RWPE2 (cell line): ENCODE measurements around the gene CKS2.
"Not testable (repeated sequence)": the region's sequence is repeated elsewhere in the genome, so short reads cannot be mapped to it uniquely, and the experiment has no call there.

Source experiments
- ATAC-seq: fragments of 200-7000 bp; cut with Tn5 transposase; 3 replicates; pipeline ENCODE4 v1.9.1; 2021; ENCODE audit warnings: low read depth
- DNase-seq: peaks from one replicate; pipeline ENCODE4 v3.0.0-alpha.2; 2020; ENCODE audit warnings: low spot score
- H3K27ac ChIP-seq: fragments of 450-650 bp; 2 replicates; pipeline ENCODE4 v1.5.1; 2017; ENCODE audit warnings: mild to moderate bottlenecking; ENCODE audit not compliant: poor library complexity, severe bottlenecking
- H3K27me3 ChIP-seq: fragments of 250-450 bp; sonication (Bioruptor Pico); 2 replicates; pipeline ENCODE4 v1.5.1; 2021; ENCODE audit warnings: mild to moderate bottlenecking, moderate library complexity; ENCODE audit not compliant: insufficient read depth, poor library complexity, severe bottlenecking
- H3K36me3 ChIP-seq: fragments of 250-450 bp; sonication (Bioruptor Pico); 2 replicates; pipeline ENCODE4 v1.5.1; 2020; ENCODE audit warnings: low read depth, mild to moderate bottlenecking, moderate library complexity
- H3K4me1 ChIP-seq: fragments of 250-450 bp; sonication (Bioruptor Pico); 2 replicates; pipeline ENCODE4 v1.5.1; 2021; ENCODE audit warnings: mild to moderate bottlenecking, moderate library complexity; ENCODE audit not compliant: insufficient read depth, poor library complexity, severe bottlenecking
- H3K4me3 ChIP-seq: fragments of 250-450 bp; sonication (Bioruptor Pico); 2 replicates; pipeline ENCODE4 v1.5.1; 2021; ENCODE audit warnings: mild to moderate bottlenecking, moderate library complexity; ENCODE audit not compliant: severe bottlenecking
- H3K9me3 ChIP-seq: fragments of 250-450 bp; sonication (Bioruptor Pico); 2 replicates; pipeline ENCODE4 v1.5.1; 2021; ENCODE audit warnings: mild to moderate bottlenecking, moderate library complexity; ENCODE audit not compliant: severe bottlenecking
- TF ChIP-seq, protein P1 (sequence below): fragments of 450-650 bp; IDR thresholded peaks from one replicate; pipeline ENCODE4 v1.5.1; 2017; ENCODE audit warnings: mild to moderate bottlenecking, moderate library complexity; ENCODE audit not compliant: poor library complexity, severe bottlenecking

Gene CKS2

DNA sequence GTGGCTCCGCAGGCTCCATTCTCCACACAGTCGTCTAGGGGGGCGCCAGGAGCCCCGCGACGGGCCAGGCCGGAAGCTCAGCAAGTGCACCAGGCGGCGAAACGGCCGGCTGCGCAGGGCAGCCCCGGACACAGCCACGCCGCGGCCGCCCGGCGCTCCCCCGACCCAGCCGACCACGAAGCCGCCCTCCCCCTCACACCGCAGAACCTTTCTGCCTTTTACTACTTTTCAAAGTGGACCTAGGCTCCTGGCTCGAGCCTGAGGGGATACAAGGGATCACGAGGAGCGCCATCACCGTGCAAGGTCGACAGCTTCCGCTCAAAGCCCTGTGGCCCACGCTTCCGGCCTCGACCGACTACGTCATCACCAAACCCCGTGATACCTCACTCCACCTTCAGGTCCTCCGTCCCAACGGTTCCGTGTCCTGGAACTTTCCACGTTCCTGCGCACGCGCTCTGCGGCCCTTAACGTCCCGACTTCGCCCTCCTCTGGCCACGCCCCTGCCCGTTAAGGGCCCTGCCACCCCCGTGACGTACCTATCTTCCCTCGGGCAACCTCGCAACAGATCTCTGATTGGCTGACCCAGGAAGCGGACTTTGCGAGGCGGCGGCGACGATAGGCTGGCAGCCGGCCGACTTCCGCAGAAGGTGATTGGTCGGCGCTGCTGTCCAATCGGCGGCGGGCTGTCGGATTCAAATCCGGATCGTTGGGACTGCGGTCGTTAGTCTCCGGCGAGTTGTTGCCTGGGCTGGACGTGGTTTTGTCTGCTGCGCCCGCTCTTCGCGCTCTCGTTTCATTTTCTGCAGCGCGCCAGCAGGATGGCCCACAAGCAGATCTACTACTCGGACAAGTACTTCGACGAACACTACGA, at the start of gene CKS2:
Gene CKS2 (plus strand): TSS at position 721 of the 871 bp plus-strand sequence. CDS start 98 bp downstream, at position 819.
- Histone ChIP-seq H3K27me3 (no peaks in the 10 kb centered on the region), H3K27ac (peak within 1 kb of the TSS; percentile 88), H3K4me3 (peak within 1 kb of the TSS; percentile 77), H3K9me3 (no peaks in the 10 kb centered on the region), H3K4me1 (peaks cover 16% of the 10 kb centered on the region), H3K36me3 (peaks cover 38% of the 10 kb centered on the region)
- TF ChIP-seq, protein P1, sequence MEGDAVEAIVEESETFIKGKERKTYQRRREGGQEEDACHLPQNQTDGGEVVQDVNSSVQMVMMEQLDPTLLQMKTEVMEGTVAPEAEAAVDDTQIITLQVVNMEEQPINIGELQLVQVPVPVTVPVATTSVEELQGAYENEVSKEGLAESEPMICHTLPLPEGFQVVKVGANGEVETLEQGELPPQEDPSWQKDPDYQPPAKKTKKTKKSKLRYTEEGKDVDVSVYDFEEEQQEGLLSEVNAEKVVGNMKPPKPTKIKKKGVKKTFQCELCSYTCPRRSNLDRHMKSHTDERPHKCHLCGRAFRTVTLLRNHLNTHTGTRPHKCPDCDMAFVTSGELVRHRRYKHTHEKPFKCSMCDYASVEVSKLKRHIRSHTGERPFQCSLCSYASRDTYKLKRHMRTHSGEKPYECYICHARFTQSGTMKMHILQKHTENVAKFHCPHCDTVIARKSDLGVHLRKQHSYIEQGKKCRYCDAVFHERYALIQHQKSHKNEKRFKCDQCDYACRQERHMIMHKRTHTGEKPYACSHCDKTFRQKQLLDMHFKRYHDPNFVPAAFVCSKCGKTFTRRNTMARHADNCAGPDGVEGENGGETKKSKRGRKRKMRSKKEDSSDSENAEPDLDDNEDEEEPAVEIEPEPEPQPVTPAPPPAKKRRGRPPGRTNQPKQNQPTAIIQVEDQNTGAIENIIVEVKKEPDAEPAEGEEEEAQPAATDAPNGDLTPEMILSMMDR, result no peak
- ATAC-seq (peak; percentile 90), DNase-seq (peak; percentile 99)

DNA sequence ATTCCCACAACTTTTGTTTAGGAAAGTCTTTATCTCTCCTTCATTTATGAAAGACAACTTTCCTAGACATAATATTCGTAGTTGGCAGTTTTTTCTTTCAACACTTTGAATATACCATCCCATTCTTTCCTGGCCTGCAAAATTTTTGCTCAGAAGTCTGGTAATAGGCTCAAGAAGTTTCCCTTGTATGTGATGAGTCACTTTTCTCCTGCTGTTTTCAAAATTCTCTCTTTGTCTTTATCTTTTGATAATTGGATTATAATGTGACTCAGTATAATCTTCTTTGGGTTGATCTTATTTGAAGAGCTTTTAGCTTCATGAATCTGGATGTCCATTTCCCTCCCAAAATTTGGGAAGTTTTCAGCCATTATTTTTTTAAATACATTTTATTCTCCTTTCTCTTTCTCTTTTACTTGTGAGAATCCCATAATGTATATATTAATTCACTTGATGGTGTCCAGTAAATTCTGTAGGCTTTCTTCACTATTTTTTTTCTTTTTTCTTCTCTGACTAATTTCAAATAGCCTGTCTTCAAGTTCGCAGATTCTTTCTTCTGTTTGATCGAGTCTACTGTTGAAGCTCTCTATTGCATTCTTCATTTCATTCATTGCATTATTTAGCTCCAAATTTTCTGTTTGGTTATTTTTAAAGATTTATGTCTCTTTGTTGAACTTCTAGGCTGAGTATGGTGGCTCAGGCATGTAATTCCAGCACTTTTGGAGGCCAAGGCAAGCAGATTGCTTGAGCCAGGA, 37.3 kb upstream of the CKS2 start:
- Histone ChIP-seq H3K9me3 (peaks cover 12% of the 10 kb centered on the region), H3K4me1 (no peaks in the 10 kb centered on the region), H3K27me3 (no peaks in the 10 kb centered on the region), H3K4me3 (no peak overlapping the region), H3K36me3 (no peaks in the 10 kb centered on the region), H3K27ac (no peak overlapping the region)
- ATAC-seq (no peak), DNase-seq (no peak)
- TF ChIP-seq, protein P1, result no peak

DNA sequence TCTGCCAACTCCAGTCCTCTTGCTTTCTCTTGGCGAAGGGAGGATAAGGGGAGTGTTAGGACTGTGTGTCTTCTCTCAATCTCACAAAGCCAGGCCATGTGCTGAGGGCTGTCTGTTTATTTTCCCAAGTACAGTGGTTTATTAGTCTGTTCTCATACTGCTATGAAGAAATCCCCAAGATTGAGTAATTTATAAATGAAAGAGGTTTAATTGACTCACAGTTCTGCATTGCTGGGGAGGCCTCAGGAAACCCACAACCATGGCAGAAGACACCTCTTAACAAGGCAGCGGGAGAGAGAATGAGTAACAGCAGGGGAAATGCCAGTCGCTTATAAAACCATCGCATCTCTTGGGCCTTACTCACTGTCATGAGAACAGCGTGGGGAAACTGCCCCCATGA, 36.2 kb upstream of the CKS2 start:
- no peaks in the 10 kb centered on the region for H3K4me1 ChIP-seq
- peaks cover 12% of the 10 kb centered on the region for H3K9me3 ChIP-seq
- peak; percentile 45 for ATAC-seq
- TF ChIP-seq, protein P1, result no peak
- no peak overlapping the region for H3K4me3 ChIP-seq
- no peak overlapping the region for H3K27ac ChIP-seq
- no peak for DNase-seq
- no peaks in the 10 kb centered on the region for H3K36me3 ChIP-seq
- H3K27me3 ChIP-seq, result no peaks in the 10 kb centered on the region

DNA sequence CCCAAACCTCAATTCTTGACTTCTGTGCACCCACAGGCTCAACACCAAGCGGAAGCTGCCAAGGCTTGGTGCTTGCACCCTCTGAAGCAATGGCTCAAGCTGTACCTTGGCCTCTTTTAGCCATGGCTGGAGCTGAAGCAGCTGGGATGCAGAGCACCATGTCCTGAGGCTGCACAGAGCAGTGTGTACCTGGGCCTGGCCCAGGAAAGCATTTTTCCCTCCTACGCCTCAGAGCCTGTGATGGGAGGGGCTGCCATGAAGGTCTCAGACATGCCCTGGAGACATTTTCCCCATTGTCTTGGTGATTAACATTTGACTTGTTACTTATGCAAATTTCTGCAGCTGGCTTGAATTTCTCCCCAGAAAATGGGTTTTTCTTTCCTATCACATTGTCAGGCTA, 35.0 kb upstream of the CKS2 start:
- H3K4me3 ChIP-seq, H3K27me3 ChIP-seq, H3K27ac ChIP-seq, DNase-seq, H3K4me1 ChIP-seq, H3K36me3 ChIP-seq, ATAC-seq: not testable (repeated sequence)
- H3K9me3 ChIP-seq, result peaks cover 12% of the 10 kb centered on the region

DNA sequence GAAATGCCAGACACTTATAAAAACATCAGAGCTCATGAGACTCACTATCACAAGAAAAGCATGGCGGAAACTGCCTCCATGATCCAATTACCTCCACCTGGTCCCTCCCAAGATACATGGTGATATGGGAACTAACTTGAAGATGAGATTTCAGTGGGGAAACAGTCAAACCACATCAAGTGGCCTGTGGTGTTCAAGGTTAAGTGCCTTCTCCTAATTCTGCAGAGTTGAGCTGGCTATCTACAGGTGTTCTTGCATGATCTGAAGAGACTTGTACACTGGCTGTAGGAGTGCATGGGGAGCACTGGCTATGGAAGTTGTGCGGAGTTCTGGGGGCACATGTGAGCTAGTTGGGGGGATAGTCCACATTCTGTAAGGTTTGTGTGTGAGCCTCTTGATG, 34.0 kb upstream of the CKS2 start:
- no peaks in the 10 kb centered on the region for H3K4me1 ChIP-seq
- no peaks in the 10 kb centered on the region for H3K36me3 ChIP-seq
- peaks cover 12% of the 10 kb centered on the region for H3K9me3 ChIP-seq
- no peak overlapping the region for H3K27ac ChIP-seq
- ATAC-seq, result no peak
- no peak overlapping the region for H3K4me3 ChIP-seq
- no peaks in the 10 kb centered on the region for H3K27me3 ChIP-seq
- TF ChIP-seq, protein P1, result no peak
- DNase-seq, result no peak
